Transverse colon (tissue), 4 donors: ENCODE data around the gene MFAP1. TPM values are rescaled to one million over a fixed set of nuclear protein-coding genes. Genes with fewer than 3 reads are reported as not detected.

ENCODE experiments used
- DNase-seq: peaks from one replicate; pipeline ENCODE4 v3.0.0-alpha.2; 2019
- H3K27ac ChIP-seq, 4 donors: fragments of 200-600 bp; sonication (generic); 2 replicates each; pipeline ENCODE4 v1.5.1; 2016 to 2018; ENCODE audit warnings: inconsistent platforms in 4 of 4
- H3K27me3 ChIP-seq: fragments of 200-600 bp; sonication (generic); 2 replicates; pipeline ENCODE4 v1.5.1; 2017; ENCODE audit warnings: inconsistent platforms
- H3K36me3 ChIP-seq, 4 donors: fragments of 200-600 bp; sonication (generic); 2 replicates each; pipeline ENCODE4 v1.5.1; 2017 to 2019; ENCODE audit warnings: inconsistent platforms in 4 of 4
- H3K4me1 ChIP-seq, 4 donors: fragments of 200-600 bp; sonication (generic); 2 replicates each; pipeline ENCODE4 v1.5.1; 2017 to 2020; ENCODE audit warnings: inconsistent platforms in 4 of 4
- H3K4me3 ChIP-seq, 4 donors: fragments of 200-600 bp; sonication (generic); 1 replicate in 1 of 4; 2 replicates in 3 of 4; pipeline versions ENCODE4 v1.5.1 to v1.6.1; 2017 to 2019; ENCODE audit warnings: inconsistent platforms in 4 of 4
- H3K9me3 ChIP-seq, 2 donors: fragments of 200-600 bp; sonication (generic); 2 replicates each; pipeline ENCODE4 v1.5.1; 2017 to 2019; ENCODE audit warnings: inconsistent platforms in 2 of 2
- CTCF ChIP-seq, 5 experiments: fragments of 200-600 bp in 3 of 5; fragments of 450-650 bp in 2 of 5; sonication (generic) in 3 of 5; IDR thresholded peaks; 1 replicate in 2 of 5; 2 replicates in 3 of 5; pipeline ENCODE4 v1.5.1; 2016 to 2017; ENCODE audit warnings: antibody characterized with exemption in 5 of 5, inconsistent platforms in 3 of 5, mild to moderate bottlenecking in 2 of 5, moderate library complexity in 1 of 5
- EP300 ChIP-seq: sonication (generic); formaldehyde crosslinking; IDR thresholded peaks from one replicate; pipeline ENCODE4 v1.6.1; 2017; ENCODE audit warnings: antibody characterized with exemption, low read depth
- POLR2A ChIP-seq: fragments of 450-650 bp; IDR thresholded peaks from one replicate; pipeline ENCODE4 v1.6.1; 2016; ENCODE audit warnings: antibody characterized with exemption, mild to moderate bottlenecking, moderate library complexity
- POLR2AphosphoS5 ChIP-seq, 3 donors: sonication (generic); formaldehyde crosslinking; IDR thresholded peaks; one replicate each; pipeline ENCODE4 v1.6.1; 2016; ENCODE audit warnings: antibody characterized with exemption in 3 of 3
- WGBS, 2 donors: methylation state at CpG; one replicate each; pipeline ENCODE4 v1.1.5; 2018; ENCODE audit warnings: low coverage in 1 of 2; 5-methylcytosine and 5-hydroxymethylcytosine counted together
- in situ Hi-C, 4 donors: fragments of 200-750 bp; cut with MboI; loops; one replicate each; pipeline versions ENCODE4 v1.15.0 to v1.15.1; 2017; ENCODE audit warnings: low sequenced_read_pairs in 3 of 4, low pct_ligation_motif_present in 1 of 4, low pct_unique_long_range_greater_than_20kb in 1 of 4
- intact Hi-C: fragments of 100-400 bp; cut with DNase I; formaldehyde crosslinking; loops from one replicate; pipeline ENCODE4 v1.15.1; 2023; ENCODE audit warnings: low total_unique reads
- total RNA-seq, 4 donors: library from RNA; depleted of rRNA; stranded (reverse); fragments of >200 nt; gene quantifications; one replicate each; pipeline ENCODE4 v1.1.0, GENCODE V29; 2016

Gene MFAP1
- total RNA-seq, 4 donors from 2014 or later = 9.8 to 32.9 (median 16.3) TPM

DNA sequence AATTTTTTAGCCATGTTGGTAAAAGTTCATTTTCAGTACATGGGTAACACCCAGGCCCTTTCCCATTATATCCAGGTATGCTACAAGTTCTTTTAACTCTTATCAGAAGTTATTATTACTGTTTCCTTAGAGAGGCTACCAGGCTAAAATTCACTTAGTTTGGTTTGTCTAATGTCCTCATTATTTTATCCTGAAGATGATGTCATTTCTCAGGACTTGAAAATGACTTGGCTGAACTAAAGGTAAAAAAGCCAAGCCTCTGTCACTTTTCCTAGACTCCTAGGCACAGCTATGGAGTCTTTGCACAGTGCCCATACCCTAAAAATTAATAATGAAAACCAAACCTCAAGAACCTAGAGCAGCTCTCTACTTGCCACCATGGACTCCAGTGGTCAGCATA is 51.9 kb downstream of the MFAP1 start:
- H3K36me3 ChIP-seq = peaks cover 0 to 53% (median 25%) of the 10 kb centered on the region in 4 donors
- TF ChIP-seq CTCF (IDR thresholded peaks at IDR 0.05) (no peak), POLR2AphosphoS5 (IDR thresholded peaks at IDR 0.05) (no peak), EP300 (no peak), POLR2A (no peak)
- DNase-seq = no peak
- no peaks in the 10 kb centered on the region for H3K9me3 ChIP-seq
- in situ Hi-C loops = no loop called here
- no peaks in the 10 kb centered on the region for H3K27me3 ChIP-seq
- intact Hi-C loops = no loop called here
- H3K4me1 ChIP-seq = peaks cover 0 to 27% (median 10%) of the 10 kb centered on the region in 4 donors
- peak overlapping the region in 1 of 4 donors; percentile 37 for H3K27ac ChIP-seq
- H3K4me3 ChIP-seq = no peak overlapping the region

- in situ Hi-C loops = no loop called here
- peaks cover 0 to 60% (median 29%) of the 10 kb centered on the region in 4 donors for H3K36me3 ChIP-seq
- peak overlapping the region in 3 of 4 donors; percentile 26 to 37 (median 28) for H3K27ac ChIP-seq
Observed at GRCh38 chr15:43771816-43772215, 52.7 kb downstream of the MFAP1 start.

DNA sequence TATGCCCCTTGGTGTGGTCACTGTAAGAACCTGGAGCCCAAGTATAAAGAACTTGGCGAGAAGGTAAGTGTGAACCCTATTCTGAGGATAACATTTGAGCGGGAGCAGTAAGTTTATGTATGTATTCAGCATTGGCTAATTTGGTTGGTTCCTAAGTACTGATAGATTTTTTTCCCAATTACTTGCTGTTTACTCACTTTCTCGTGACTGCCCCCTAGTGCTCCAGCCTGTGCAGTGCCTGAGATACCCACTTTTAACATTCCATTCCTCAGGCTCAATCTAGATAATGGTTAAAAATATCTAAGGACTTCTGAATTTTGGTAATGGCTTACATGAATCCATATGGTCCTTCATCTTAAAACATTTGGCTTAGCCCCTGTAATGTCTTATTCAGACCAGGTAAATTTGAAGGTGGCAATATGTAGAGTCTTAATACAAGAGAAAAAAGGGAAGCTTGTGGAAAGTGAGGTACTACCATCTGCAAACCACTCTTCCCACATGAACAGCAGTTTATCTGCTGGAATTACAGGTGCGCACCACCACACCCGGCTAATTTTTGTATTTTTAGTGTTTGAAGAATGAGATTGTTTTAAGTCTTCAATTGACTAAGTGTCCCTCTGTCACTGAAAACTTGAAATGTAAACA is 54.8 kb downstream of the MFAP1 start:
- WGBS, 2 donors = 61 to 64% methylated on average over 3 to 5 of the region's 5 CpGs
- intact Hi-C loops = no loop called here

More at GRCh38 chr15:43771816-43772215, 52.7 kb downstream of the MFAP1 start:
- intact Hi-C loops = no loop called here
- Histone ChIP-seq H3K27me3 (no peaks in the 10 kb centered on the region), H3K4me1 (peaks cover 0 to 25% (median 8%) of the 10 kb centered on the region in 4 donors), H3K9me3 (no peaks in the 10 kb centered on the region), H3K4me3 (no peak overlapping the region)
- DNase-seq = no peak
- WGBS, 2 donors = 31 to 38% methylated on average over 2 of the region's 2 CpGs
- no peak for TF ChIP-seq EP300
- TF ChIP-seq CTCF (IDR thresholded peaks at IDR 0.05) = no peak
- no peak for TF ChIP-seq POLR2A
- no peak for TF ChIP-seq POLR2AphosphoS5 (IDR thresholded peaks at IDR 0.05)

More for the DNA sequence above, 54.8 kb downstream of the MFAP1 start:
- Histone ChIP-seq H3K9me3 (no peaks in the 10 kb centered on the region), H3K27me3 (no peaks in the 10 kb centered on the region), H3K36me3 (peaks cover 0 to 80% (median 40%) of the 10 kb centered on the region in 4 donors), H3K4me3 (no peak overlapping the region), H3K4me1 (peaks cover 0 to 10% (median 2%) of the 10 kb centered on the region in 4 donors), H3K27ac (no peak overlapping the region)
- DNase-seq = peak; percentile 63
- TF ChIP-seq EP300 (no peak), CTCF (IDR thresholded peaks at IDR 0.05) (peak; percentile 69 to 83 (median 76)), POLR2A (no peak), POLR2AphosphoS5 (IDR thresholded peaks at IDR 0.05) (no peak)
- in situ Hi-C loops = no loop called here
